HepG2 (cell line): ENCODE results near the gene RNU5B-1. TPM values are rescaled to one million over a fixed set of nuclear protein-coding genes. Genes with fewer than 3 reads are reported as not detected.

ENCODE experiments used
- TAF15 ChIP-seq: fragments of 200-400 bp; formaldehyde crosslinking; IDR thresholded peaks from one replicate; pipeline ENCODE4 v1.6.1; 2018; ENCODE audit warnings: mild to moderate bottlenecking, low read depth, low read length; ENCODE audit not compliant: poor library complexity, severe bottlenecking
- ZNF317 ChIP-seq: sonication (generic); formaldehyde crosslinking; IDR thresholded peaks from 2 replicates; pipeline ENCODE4 v1.5.0; 2020; ENCODE audit warnings: mild to moderate bottlenecking, missing genetic modification reagents
- polyA plus RNA-seq, 8 experiments: library from polyadenylated mRNA; depleted of rRNA in 3 of 8; stranded (reverse) in 7 of 8; unstranded in 1 of 8; fragments of >200 nt; fragmentation: Illumina TruSeq in 4 of 8; extraction: Trizol in 4 of 8; gene quantifications; 2 replicates each; pipeline versions ENCODE4 v1.2.1 to v1.2.3, GENCODE V29; 2011 to 2016; ENCODE audit warnings: low read depth in 4 of 8, missing spikeins in 1 of 8, mixed read lengths in 1 of 8; ENCODE audit not compliant: insufficient read depth in 1 of 8
- total RNA-seq, 5 experiments: library from RNA; depleted of rRNA; stranded (reverse); fragments of >200 nt; fragmentation: Illumina TruSeq; extraction: Trizol; gene quantifications; 2 replicates each; pipeline ENCODE4 v1.2.3, GENCODE V29; 2016; ENCODE audit warnings: low read depth in 1 of 5
- TF ChIP-seq, protein P1 (sequence below): sonication (generic); formaldehyde crosslinking; IDR thresholded peaks from 2 replicates; pipeline ENCODE4 v1.4.0; 2020; ENCODE audit warnings: missing genetic modification reagents, borderline replicate concordance
- TF ChIP-seq, protein P2 (sequence below): sonication (generic); formaldehyde crosslinking; conservative IDR thresholded peaks from 2 replicates; pipeline ENCODE4 v1.4.0; 2020; ENCODE audit warnings: missing genetic modification reagents
- TF ChIP-seq, protein P3 (sequence below): sonication (generic); formaldehyde crosslinking; IDR thresholded peaks from 2 replicates; pipeline ENCODE4 v1.4.0; 2020; ENCODE audit warnings: missing genetic modification reagents
- TF ChIP-seq, protein P4 (sequence below): sonication (generic); formaldehyde crosslinking; conservative IDR thresholded peaks from 2 replicates; pipeline ENCODE4 v1.4.0; 2020; ENCODE audit warnings: mild to moderate bottlenecking, missing genetic modification reagents, moderate library complexity
- TF ChIP-seq, protein P5 (sequence below): sonication (generic); formaldehyde crosslinking; IDR thresholded peaks from 2 replicates; pipeline ENCODE4 v1.5.0; 2020; ENCODE audit warnings: mild to moderate bottlenecking, missing genetic modification reagents, borderline replicate concordance

RNU5B-1 gene
- total and polyA plus RNA-seq, 2 of the 13 experiments (the other 11 are each of a cell fraction or from before 2014, with no cell fraction given) = 1,646 TPM; not detected in 1

DNA sequence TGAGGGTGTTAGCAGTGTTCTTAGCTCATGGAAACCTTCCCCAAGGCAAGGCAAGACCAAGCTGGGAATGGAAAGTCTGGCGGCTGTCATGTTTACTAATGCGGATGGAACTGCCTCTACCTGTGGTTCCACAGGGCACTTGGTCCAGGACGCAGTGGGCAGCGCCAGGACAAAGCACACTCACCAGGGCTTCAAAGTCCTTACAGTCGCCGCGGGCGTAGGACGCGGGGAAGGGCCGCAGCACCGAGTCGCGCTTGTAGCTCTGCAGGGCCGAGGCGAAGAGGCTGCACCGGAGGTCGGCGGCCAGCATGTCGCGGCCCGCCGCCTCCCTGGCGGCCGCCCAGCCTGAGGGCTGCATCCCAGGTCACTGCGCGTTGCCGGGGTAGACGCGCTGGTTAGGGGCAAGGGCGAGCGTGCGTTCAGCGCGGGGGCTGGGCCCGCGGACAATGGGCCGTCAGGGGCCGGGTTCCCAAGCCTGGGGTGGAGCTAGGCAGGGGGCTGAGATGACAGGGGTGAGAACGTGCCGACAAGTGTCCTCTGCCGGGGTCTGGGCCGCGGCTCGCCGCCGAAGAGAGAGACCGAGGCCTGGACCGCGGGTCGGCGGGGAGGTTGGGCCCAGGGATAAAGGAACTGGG lies 18.3 kb upstream of the RNU5B-1 start (continued):
- TF ChIP-seq, protein P1, sequence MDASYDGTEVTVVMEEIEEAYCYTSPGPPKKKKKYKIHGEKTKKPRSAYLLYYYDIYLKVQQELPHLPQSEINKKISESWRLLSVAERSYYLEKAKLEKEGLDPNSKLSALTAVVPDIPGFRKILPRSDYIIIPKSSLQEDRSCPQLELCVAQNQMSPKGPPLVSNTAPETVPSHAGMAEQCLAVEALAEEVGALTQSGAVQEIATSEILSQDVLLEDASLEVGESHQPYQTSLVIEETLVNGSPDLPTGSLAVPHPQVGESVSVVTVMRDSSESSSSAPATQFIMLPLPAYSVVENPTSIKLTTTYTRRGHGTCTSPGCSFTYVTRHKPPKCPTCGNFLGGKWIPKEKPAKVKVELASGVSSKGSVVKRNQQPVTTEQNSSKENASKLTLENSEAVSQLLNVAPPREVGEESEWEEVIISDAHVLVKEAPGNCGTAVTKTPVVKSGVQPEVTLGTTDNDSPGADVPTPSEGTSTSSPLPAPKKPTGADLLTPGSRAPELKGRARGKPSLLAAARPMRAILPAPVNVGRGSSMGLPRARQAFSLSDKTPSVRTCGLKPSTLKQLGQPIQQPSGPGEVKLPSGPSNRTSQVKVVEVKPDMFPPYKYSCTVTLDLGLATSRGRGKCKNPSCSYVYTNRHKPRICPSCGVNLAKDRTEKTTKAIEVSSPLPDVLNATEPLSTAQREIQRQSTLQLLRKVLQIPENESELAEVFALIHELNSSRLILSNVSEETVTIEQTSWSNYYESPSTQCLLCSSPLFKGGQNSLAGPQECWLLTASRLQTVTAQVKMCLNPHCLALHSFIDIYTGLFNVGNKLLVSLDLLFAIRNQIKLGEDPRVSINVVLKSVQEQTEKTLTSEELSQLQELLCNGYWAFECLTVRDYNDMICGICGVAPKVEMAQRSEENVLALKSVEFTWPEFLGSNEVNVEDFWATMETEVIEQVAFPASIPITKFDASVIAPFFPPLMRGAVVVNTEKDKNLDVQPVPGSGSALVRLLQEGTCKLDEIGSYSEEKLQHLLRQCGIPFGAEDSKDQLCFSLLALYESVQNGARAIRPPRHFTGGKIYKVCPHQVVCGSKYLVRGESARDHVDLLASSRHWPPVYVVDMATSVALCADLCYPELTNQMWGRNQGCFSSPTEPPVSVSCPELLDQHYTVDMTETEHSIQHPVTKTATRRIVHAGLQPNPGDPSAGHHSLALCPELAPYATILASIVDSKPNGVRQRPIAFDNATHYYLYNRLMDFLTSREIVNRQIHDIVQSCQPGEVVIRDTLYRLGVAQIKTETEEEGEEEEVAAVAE (CRISPR knock-in tag) = no peak
- no peak for TF ChIP-seq TAF15
- no peak for TF ChIP-seq ZNF317 (CRISPR knock-in tag)
- TF ChIP-seq, protein P2, sequence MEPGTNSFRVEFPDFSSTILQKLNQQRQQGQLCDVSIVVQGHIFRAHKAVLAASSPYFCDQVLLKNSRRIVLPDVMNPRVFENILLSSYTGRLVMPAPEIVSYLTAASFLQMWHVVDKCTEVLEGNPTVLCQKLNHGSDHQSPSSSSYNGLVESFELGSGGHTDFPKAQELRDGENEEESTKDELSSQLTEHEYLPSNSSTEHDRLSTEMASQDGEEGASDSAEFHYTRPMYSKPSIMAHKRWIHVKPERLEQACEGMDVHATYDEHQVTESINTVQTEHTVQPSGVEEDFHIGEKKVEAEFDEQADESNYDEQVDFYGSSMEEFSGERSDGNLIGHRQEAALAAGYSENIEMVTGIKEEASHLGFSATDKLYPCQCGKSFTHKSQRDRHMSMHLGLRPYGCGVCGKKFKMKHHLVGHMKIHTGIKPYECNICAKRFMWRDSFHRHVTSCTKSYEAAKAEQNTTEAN (CRISPR knock-in tag) = no peak
- TF ChIP-seq, protein P3, sequence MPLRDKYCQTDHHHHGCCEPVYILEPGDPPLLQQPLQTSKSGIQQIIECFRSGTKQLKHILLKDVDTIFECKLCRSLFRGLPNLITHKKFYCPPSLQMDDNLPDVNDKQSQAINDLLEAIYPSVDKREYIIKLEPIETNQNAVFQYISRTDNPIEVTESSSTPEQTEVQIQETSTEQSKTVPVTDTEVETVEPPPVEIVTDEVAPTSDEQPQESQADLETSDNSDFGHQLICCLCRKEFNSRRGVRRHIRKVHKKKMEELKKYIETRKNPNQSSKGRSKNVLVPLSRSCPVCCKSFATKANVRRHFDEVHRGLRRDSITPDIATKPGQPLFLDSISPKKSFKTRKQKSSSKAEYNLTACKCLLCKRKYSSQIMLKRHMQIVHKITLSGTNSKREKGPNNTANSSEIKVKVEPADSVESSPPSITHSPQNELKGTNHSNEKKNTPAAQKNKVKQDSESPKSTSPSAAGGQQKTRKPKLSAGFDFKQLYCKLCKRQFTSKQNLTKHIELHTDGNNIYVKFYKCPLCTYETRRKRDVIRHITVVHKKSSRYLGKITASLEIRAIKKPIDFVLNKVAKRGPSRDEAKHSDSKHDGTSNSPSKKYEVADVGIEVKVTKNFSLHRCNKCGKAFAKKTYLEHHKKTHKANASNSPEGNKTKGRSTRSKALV (CRISPR knock-in tag) = peak; percentile 67; the same call in 1 of the 2 replicates
- TF ChIP-seq, protein P4, sequence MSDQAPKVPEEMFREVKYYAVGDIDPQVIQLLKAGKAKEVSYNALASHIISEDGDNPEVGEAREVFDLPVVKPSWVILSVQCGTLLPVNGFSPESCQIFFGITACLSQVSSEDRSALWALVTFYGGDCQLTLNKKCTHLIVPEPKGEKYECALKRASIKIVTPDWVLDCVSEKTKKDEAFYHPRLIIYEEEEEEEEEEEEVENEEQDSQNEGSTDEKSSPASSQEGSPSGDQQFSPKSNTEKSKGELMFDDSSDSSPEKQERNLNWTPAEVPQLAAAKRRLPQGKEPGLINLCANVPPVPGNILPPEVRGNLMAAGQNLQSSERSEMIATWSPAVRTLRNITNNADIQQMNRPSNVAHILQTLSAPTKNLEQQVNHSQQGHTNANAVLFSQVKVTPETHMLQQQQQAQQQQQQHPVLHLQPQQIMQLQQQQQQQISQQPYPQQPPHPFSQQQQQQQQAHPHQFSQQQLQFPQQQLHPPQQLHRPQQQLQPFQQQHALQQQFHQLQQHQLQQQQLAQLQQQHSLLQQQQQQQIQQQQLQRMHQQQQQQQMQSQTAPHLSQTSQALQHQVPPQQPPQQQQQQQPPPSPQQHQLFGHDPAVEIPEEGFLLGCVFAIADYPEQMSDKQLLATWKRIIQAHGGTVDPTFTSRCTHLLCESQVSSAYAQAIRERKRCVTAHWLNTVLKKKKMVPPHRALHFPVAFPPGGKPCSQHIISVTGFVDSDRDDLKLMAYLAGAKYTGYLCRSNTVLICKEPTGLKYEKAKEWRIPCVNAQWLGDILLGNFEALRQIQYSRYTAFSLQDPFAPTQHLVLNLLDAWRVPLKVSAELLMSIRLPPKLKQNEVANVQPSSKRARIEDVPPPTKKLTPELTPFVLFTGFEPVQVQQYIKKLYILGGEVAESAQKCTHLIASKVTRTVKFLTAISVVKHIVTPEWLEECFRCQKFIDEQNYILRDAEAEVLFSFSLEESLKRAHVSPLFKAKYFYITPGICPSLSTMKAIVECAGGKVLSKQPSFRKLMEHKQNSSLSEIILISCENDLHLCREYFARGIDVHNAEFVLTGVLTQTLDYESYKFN (CRISPR knock-in tag) = peak; percentile 27
- TF ChIP-seq, protein P5, sequence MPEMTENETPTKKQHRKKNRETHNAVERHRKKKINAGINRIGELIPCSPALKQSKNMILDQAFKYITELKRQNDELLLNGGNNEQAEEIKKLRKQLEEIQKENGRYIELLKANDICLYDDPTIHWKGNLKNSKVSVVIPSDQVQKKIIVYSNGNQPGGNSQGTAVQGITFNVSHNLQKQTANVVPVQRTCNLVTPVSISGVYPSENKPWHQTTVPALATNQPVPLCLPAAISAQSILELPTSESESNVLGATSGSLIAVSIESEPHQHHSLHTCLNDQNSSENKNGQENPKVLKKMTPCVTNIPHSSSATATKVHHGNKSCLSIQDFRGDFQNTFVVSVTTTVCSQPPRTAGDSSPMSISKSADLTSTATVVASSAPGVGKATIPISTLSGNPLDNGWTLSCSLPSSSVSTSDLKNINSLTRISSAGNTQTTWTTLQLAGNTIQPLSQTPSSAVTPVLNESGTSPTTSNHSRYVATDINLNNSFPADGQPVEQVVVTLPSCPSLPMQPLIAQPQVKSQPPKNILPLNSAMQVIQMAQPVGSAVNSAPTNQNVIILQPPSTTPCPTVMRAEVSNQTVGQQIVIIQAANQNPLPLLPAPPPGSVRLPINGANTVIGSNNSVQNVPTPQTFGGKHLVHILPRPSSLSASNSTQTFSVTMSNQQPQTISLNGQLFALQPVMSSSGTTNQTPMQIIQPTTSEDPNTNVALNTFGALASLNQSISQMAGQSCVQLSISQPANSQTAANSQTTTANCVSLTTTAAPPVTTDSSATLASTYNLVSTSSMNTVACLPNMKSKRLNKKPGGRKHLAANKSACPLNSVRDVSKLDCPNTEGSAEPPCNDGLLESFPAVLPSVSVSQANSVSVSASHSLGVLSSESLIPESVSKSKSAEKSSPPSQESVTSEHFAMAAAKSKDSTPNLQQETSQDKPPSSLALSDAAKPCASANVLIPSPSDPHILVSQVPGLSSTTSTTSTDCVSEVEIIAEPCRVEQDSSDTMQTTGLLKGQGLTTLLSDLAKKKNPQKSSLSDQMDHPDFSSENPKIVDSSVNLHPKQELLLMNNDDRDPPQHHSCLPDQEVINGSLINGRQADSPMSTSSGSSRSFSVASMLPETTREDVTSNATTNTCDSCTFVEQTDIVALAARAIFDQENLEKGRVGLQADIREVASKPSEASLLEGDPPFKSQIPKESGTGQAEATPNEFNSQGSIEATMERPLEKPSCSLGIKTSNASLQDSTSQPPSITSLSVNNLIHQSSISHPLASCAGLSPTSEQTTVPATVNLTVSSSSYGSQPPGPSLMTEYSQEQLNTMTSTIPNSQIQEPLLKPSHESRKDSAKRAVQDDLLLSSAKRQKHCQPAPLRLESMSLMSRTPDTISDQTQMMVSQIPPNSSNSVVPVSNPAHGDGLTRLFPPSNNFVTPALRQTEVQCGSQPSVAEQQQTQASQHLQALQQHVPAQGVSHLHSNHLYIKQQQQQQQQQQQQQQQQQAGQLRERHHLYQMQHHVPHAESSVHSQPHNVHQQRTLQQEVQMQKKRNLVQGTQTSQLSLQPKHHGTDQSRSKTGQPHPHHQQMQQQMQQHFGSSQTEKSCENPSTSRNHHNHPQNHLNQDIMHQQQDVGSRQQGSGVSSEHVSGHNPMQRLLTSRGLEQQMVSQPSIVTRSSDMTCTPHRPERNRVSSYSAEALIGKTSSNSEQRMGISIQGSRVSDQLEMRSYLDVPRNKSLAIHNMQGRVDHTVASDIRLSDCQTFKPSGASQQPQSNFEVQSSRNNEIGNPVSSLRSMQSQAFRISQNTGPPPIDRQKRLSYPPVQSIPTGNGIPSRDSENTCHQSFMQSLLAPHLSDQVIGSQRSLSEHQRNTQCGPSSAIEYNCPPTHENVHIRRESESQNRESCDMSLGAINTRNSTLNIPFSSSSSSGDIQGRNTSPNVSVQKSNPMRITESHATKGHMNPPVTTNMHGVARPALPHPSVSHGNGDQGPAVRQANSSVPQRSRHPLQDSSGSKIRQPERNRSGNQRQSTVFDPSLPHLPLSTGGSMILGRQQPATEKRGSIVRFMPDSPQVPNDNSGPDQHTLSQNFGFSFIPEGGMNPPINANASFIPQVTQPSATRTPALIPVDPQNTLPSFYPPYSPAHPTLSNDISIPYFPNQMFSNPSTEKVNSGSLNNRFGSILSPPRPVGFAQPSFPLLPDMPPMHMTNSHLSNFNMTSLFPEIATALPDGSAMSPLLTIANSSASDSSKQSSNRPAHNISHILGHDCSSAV (CRISPR knock-in tag) = no peak
